HEK293 (cell line): ENCODE measurements around the gene MED17.

Experiments used
- CTCF ChIA-PET: fragments of 350-600 bp; formaldehyde crosslinking; extraction: SDS; loops from one replicate; lab custom pipeline; 2021; ENCODE audit warnings: antibody characterized with exemption; lab: Yijun Ruan, JAX
- POLR2A ChIA-PET: fragments of 300-600 bp; formaldehyde crosslinking; extraction: SDS; loops from one replicate; lab custom pipeline; 2020; ENCODE audit warnings: antibody characterized with exemption, inconsistent platforms; lab: Yijun Ruan, JAX
- H3K27ac ChIP-seq: fragments of 200-500 bp; sonication (Bioruptor generic); 2 replicates; pipeline ENCODE4 v1.5.1; 2014; ENCODE audit warnings: low read depth, low read length, control low read depth, inconsistent platforms; ENCODE audit errors: extremely low read depth
- H3K36me3 ChIP-seq, 2 experiments: fragments of 200-500 bp in 1 of 2; sonication (Bioruptor generic) in 1 of 2; 1 replicate in 1 of 2; 2 replicates in 1 of 2; pipeline ENCODE4 v1.5.1; 2014 to 2017; ENCODE audit warnings: inconsistent platforms in 2 of 2, low read length in 2 of 2; ENCODE audit not compliant: control insufficient read depth in 2 of 2, insufficient read depth in 1 of 2
- H3K4me1 ChIP-seq: fragments of 200-500 bp; sonication (Bioruptor generic); 2 replicates; pipeline ENCODE4 v1.5.1; 2014; ENCODE audit warnings: mild to moderate bottlenecking, low read length, inconsistent platforms; ENCODE audit not compliant: control insufficient read depth, insufficient read depth
- H3K4me3 ChIP-seq: 2 replicates; pipeline ENCODE4 v1.5.1; 2011; ENCODE audit warnings: low read depth, mild to moderate bottlenecking, control low read depth, low read length, moderate library complexity
- H3K9me3 ChIP-seq: fragments of 200-500 bp; sonication (Bioruptor generic); 2 replicates; pipeline ENCODE4 v1.5.1; 2014; ENCODE audit warnings: low read depth, low read length, inconsistent platforms; ENCODE audit not compliant: control insufficient read depth, insufficient read depth
- FEZF1 ChIP-seq: fragments of 450-650 bp; formaldehyde crosslinking; IDR thresholded peaks from 2 replicates; pipeline ENCODE4 v1.5.1; 2016; ENCODE audit warnings: missing biosample characterization, missing genetic modification characterization
- KLF10 ChIP-seq: fragments of 450-650 bp; IDR thresholded peaks from 2 replicates; pipeline ENCODE4 v1.5.1; 2018; ENCODE audit warnings: missing biosample characterization, mild to moderate bottlenecking, missing genetic modification characterization
- KLF8 ChIP-seq: fragments of 450-650 bp; formaldehyde crosslinking; IDR thresholded peaks from 2 replicates; pipeline ENCODE4 v1.5.1; 2016; ENCODE audit warnings: missing biosample characterization, missing genetic modification characterization
- RBAK ChIP-seq: fragments of 450-650 bp; formaldehyde crosslinking; IDR thresholded peaks from 2 replicates; pipeline ENCODE4 v1.5.1; 2016; ENCODE audit warnings: missing biosample characterization, missing genetic modification characterization
- REPIN1 ChIP-seq: fragments of 450-650 bp; formaldehyde crosslinking; IDR thresholded peaks from 2 replicates; pipeline ENCODE4 v1.5.1; 2017; ENCODE audit warnings: missing biosample characterization, missing genetic modification characterization, low read depth
- SP7 ChIP-seq: fragments of 450-650 bp; formaldehyde crosslinking; IDR thresholded peaks from 2 replicates; pipeline ENCODE4 v1.5.1; 2016; ENCODE audit warnings: missing biosample characterization, missing genetic modification characterization
- YY2 ChIP-seq: fragments of 450-650 bp; formaldehyde crosslinking; IDR thresholded peaks from 2 replicates; pipeline ENCODE4 v1.5.1; 2016; ENCODE audit warnings: missing biosample characterization, missing genetic modification characterization
- ZFP3 ChIP-seq: fragments of 450-650 bp; formaldehyde crosslinking; IDR thresholded peaks from 2 replicates; pipeline ENCODE4 v1.5.1; 2016; ENCODE audit warnings: low read depth, missing biosample characterization, missing genetic modification characterization
- ZNF138 ChIP-seq: fragments of 450-650 bp; formaldehyde crosslinking; IDR thresholded peaks from 2 replicates; pipeline ENCODE4 v1.5.1; 2016; ENCODE audit warnings: missing biosample characterization, missing genetic modification characterization, borderline replicate concordance
- ZNF157 ChIP-seq: fragments of 450-650 bp; formaldehyde crosslinking; IDR thresholded peaks from 2 replicates; pipeline ENCODE4 v1.5.1; 2016; ENCODE audit warnings: missing biosample characterization, missing genetic modification characterization
- ZNF292 ChIP-seq: fragments of 450-650 bp; formaldehyde crosslinking; IDR thresholded peaks from 2 replicates; pipeline ENCODE4 v1.5.1; 2016; ENCODE audit warnings: low read depth, missing biosample characterization, missing genetic modification characterization, borderline replicate concordance
- ZNF423 ChIP-seq: fragments of 450-650 bp; formaldehyde crosslinking; IDR thresholded peaks from 2 replicates; pipeline ENCODE4 v1.5.1; 2016; ENCODE audit warnings: missing biosample characterization, missing genetic modification characterization
- ZNF521 ChIP-seq: fragments of 450-650 bp; formaldehyde crosslinking; IDR thresholded peaks from 2 replicates; pipeline ENCODE4 v1.5.1; 2017; ENCODE audit warnings: missing biosample characterization, mild to moderate bottlenecking, missing genetic modification characterization
- ZNF585B ChIP-seq: fragments of 450-650 bp; formaldehyde crosslinking; IDR thresholded peaks from 2 replicates; pipeline ENCODE4 v1.5.1; 2016; ENCODE audit warnings: missing biosample characterization, missing genetic modification characterization
- ZNF629 ChIP-seq: fragments of 450-650 bp; formaldehyde crosslinking; IDR thresholded peaks from 2 replicates; pipeline ENCODE4 v1.5.1; 2017; ENCODE audit warnings: missing biosample characterization, missing genetic modification characterization
- ZNF670 ChIP-seq: fragments of 450-650 bp; formaldehyde crosslinking; IDR thresholded peaks from 2 replicates; pipeline ENCODE4 v1.5.1; 2016; ENCODE audit warnings: missing biosample characterization, missing genetic modification characterization, low read depth
- ZNF776 ChIP-seq: fragments of 450-650 bp; formaldehyde crosslinking; IDR thresholded peaks from 2 replicates; pipeline ENCODE4 v1.5.0; 2017; ENCODE audit warnings: missing biosample characterization, missing genetic modification characterization, borderline replicate concordance
- ZNF792 ChIP-seq: fragments of 450-650 bp; formaldehyde crosslinking; IDR thresholded peaks from 2 replicates; pipeline ENCODE4 v1.5.1; 2016; ENCODE audit warnings: missing biosample characterization, missing genetic modification characterization
- ZSCAN16 ChIP-seq: fragments of 450-650 bp; formaldehyde crosslinking; IDR thresholded peaks from 2 replicates; pipeline ENCODE4 v1.5.1; 2016; ENCODE audit warnings: missing biosample characterization, missing genetic modification characterization
- TF ChIP-seq, protein P1 (sequence below): fragments of 450-650 bp; formaldehyde crosslinking; conservative IDR thresholded peaks from 2 replicates; pipeline ENCODE4 v1.5.1; 2016; ENCODE audit warnings: low read depth, missing biosample characterization, missing genetic modification characterization
- TF ChIP-seq, protein P2 (sequence below): fragments of 450-650 bp; formaldehyde crosslinking; IDR thresholded peaks from 2 replicates; pipeline ENCODE4 v1.5.1; 2016; ENCODE audit warnings: missing biosample characterization, missing genetic modification characterization
- TF ChIP-seq, protein P3 (sequence below): fragments of 450-650 bp; formaldehyde crosslinking; IDR thresholded peaks from 2 replicates; pipeline ENCODE4 v1.5.1; 2016; ENCODE audit warnings: missing biosample characterization, missing genetic modification characterization
- TF ChIP-seq, protein P4 (sequence below): fragments of 450-650 bp; formaldehyde crosslinking; IDR thresholded peaks from 2 replicates; pipeline ENCODE4 v1.5.1; 2016; ENCODE audit warnings: missing biosample characterization, missing genetic modification characterization

Gene MED17

DNA sequence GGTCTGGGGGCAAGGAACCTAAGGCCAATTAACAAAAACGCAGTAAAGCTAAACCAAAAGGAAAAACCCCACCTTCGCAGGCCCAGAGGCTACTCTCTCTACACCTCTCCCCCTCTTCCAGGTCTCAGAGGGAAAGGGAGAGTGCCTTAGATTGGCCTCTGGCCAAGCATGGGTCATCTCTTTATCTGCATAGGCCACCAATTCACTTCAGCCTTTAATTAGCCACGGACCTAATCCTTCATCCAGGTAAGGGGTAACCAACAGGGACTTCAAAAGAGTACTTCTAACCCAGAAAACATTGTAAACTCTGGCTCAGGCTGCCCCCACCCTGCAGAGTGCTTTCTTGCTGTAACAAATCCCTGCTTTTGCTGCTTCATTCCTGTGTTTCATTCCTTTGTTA lies 56.9 kb downstream of the MED17 start:
- H3K36me3 ChIP-seq, result no peaks in the 10 kb centered on the region
- ChIA-PET CTCF (no interaction called here), POLR2A (no interaction called here)

DNA sequence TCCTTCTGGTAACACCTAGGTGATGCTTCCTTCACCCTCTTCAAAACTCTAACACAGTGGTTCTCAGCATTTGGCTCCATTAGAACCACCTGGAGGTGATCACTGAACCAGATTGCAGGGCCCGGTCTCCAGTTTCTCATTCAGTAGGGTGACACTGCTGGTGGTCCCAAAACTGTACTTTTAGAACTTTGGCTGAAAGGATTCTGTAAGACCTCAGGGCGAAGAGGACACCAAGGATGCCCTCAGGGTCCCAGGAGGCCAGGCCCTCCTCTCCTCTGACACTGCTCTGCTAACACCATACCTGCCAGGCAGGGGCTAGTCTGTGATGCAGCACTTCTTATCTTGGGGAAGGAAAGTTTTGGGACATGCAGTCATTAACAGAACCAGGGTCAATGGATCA lies 57.4 kb downstream of the MED17 start:
- no peak overlapping the region for H3K4me3 ChIP-seq
- ChIA-PET POLR2A (no interaction called here), CTCF (no interaction called here)
- no peak overlapping the region for H3K27ac ChIP-seq
- TF ChIP-seq ZNF423 (tag by site-specific recombination) (no peak), ZFP3 (tag by site-specific recombination) (no peak), ZNF629 (tag by site-specific recombination) (no peak), ZNF138 (no peak), ZSCAN16 (tag by site-specific recombination) (no peak), KLF8 (tag by site-specific recombination) (no peak), ZNF157 (tag by site-specific recombination) (no peak), ZNF292 (tag by site-specific recombination) (no peak), ZNF585B (tag by site-specific recombination) (no peak), ZNF776 (tag by site-specific recombination) (no peak)
- TF ChIP-seq, protein P1, sequence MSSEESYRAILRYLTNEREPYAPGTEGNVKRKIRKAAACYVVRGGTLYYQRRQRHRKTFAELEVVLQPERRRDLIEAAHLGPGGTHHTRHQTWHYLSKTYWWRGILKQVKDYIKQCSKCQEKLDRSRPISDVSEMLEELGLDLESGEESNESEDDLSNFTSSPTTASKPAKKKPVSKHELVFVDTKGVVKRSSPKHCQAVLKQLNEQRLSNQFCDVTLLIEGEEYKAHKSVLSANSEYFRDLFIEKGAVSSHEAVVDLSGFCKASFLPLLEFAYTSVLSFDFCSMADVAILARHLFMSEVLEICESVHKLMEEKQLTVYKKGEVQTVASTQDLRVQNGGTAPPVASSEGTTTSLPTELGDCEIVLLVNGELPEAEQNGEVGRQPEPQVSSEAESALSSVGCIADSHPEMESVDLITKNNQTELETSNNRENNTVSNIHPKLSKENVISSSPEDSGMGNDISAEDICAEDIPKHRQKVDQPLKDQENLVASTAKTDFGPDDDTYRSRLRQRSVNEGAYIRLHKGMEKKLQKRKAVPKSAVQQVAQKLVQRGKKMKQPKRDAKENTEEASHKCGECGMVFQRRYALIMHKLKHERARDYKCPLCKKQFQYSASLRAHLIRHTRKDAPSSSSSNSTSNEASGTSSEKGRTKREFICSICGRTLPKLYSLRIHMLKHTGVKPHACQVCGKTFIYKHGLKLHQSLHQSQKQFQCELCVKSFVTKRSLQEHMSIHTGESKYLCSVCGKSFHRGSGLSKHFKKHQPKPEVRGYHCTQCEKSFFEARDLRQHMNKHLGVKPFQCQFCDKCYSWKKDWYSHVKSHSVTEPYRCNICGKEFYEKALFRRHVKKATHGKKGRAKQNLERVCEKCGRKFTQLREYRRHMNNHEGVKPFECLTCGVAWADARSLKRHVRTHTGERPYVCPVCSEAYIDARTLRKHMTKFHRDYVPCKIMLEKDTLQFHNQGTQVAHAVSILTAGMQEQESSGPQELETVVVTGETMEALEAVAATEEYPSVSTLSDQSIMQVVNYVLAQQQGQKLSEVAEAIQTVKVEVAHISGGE (tag by site-specific recombination), result no peak
- no peaks in the 10 kb centered on the region for H3K4me1 ChIP-seq
- no peaks in the 10 kb centered on the region for H3K36me3 ChIP-seq
- H3K9me3 ChIP-seq, result no peaks in the 10 kb centered on the region

More for the DNA sequence above, 56.9 kb downstream of the MED17 start:
- H3K9me3 ChIP-seq, result no peaks in the 10 kb centered on the region
- no peak overlapping the region for H3K4me3 ChIP-seq
- H3K27ac ChIP-seq, result no peak overlapping the region
- H3K4me1 ChIP-seq, result no peaks in the 10 kb centered on the region
- TF ChIP-seq, protein P2, sequence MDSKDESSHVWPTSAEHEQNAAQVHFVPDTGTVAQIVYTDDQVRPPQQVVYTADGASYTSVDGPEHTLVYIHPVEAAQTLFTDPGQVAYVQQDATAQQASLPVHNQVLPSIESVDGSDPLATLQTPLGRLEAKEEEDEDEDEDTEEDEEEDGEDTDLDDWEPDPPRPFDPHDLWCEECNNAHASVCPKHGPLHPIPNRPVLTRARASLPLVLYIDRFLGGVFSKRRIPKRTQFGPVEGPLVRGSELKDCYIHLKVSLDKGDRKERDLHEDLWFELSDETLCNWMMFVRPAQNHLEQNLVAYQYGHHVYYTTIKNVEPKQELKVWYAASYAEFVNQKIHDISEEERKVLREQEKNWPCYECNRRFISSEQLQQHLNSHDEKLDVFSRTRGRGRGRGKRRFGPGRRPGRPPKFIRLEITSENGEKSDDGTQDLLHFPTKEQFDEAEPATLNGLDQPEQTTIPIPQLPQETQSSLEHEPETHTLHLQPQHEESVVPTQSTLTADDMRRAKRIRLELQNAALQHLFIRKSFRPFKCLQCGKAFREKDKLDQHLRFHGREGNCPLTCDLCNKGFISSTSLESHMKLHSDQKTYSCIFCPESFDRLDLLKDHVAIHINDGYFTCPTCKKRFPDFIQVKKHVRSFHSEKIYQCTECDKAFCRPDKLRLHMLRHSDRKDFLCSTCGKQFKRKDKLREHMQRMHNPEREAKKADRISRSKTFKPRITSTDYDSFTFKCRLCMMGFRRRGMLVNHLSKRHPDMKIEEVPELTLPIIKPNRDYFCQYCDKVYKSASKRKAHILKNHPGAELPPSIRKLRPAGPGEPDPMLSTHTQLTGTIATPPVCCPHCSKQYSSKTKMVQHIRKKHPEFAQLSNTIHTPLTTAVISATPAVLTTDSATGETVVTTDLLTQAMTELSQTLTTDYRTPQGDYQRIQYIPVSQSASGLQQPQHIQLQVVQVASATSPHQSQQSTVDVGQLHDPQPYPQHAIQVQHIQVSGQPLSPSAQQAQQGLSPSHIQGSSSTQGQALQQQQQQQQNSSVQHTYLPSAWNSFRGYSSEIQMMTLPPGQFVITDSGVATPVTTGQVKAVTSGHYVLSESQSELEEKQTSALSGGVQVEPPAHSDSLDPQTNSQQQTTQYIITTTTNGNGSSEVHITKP (tag by site-specific recombination), result 0 out of 2 replicates have a peak, but pooled peaks have one; percentile 36
- TF ChIP-seq KLF10, result no peak

DNA sequence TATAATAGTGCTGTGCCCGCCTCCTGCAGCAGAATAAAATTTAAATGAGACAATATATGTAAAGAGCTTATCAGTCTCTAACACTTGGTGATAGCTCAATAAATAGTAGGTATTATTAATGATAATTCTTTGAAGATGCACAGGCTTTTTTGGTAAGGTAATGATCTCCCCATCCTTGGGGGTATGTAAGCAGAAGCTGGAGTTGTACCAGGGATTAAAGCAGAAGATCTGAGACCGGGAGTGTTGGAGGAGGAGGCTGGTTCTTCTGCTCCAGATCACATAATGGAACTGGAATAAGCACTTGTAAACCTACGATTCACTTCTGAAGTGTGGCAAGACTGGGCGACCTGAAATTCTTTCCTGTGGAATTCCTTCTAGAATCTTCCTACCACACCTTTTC lies 58.0 kb downstream of the MED17 start:
- Histone ChIP-seq H3K27ac (no peak overlapping the region), H3K4me1 (no peaks in the 10 kb centered on the region), H3K36me3 (no peaks in the 10 kb centered on the region), H3K4me3 (no peak overlapping the region), H3K9me3 (no peaks in the 10 kb centered on the region)
- CTCF ChIA-PET, result no interaction called here
- POLR2A ChIA-PET, result no interaction called here
- no peak for TF ChIP-seq ZNF670 (tag by site-specific recombination)
- TF ChIP-seq, protein P3, sequence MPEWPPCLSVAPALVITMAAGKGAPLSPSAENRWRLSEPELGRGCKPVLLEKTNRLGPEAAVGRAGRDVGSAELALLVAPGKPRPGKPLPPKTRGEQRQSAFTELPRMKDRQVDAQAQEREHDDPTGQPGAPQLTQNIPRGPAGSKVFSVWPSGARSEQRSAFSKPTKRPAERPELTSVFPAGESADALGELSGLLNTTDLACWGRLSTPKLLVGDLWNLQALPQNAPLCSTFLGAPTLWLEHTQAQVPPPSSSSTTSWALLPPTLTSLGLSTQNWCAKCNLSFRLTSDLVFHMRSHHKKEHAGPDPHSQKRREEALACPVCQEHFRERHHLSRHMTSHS, result no peak
- TF ChIP-seq RBAK (tag by site-specific recombination), result no peak
- TF ChIP-seq, protein P4, sequence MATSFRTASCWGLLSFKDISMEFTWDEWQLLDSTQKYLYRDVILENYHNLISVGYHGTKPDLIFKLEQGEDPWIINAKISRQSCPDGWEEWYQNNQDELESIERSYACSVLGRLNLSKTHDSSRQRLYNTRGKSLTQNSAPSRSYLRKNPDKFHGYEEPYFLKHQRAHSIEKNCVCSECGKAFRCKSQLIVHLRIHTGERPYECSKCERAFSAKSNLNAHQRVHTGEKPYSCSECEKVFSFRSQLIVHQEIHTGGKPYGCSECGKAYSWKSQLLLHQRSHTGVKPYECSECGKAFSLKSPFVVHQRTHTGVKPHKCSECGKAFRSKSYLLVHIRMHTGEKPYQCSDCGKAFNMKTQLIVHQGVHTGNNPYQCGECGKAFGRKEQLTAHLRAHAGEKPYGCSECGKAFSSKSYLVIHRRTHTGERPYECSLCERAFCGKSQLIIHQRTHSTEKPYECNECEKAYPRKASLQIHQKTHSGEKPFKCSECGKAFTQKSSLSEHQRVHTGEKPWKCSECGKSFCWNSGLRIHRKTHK, result no peak
- TF ChIP-seq REPIN1 (tag by site-specific recombination), result no peak
- TF ChIP-seq ZNF292 (tag by site-specific recombination), result no peak
- TF ChIP-seq SP7 (tag by site-specific recombination), result no peak
- TF ChIP-seq YY2 (tag by site-specific recombination), result no peak
- TF ChIP-seq ZNF792 (tag by site-specific recombination), result no peak
- no peak for TF ChIP-seq ZNF521 (tag by site-specific recombination)
- TF ChIP-seq FEZF1 (tag by site-specific recombination), result no peak
